NCI-H1105 (cell line): ENCODE results near the gene ZBTB21.
"Not testable (repeated sequence)": the region's sequence is repeated elsewhere in the genome, so short reads cannot be mapped to it uniquely, and the experiment has no call there.

Experiments used
- DNase-seq: peaks from one replicate; lab custom pipeline; 2025; lab: John Stamatoyannopoulos, UW

Gene ZBTB21

DNA sequence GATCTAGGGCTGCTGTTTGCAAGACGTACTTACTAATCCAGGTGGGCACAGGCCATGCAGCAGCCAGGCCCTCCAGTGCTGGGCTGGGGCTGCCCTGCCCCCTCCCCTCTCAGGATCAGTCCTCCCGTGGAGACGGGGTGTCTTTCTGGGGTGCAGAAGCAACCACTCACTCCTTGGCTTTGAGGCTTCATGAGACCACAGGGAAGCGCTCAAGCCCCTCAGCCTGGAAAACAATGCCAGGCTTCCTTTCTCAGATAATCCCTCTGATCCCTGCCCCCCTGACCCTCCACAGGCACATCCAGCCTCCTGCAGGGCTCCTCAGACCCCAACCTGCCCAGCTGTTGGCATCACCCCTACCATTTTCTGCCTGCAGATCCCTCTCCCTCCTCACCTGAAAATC lies 42.5 kb downstream of the ZBTB21 start:
- DNase-seq, result no peak

DNA sequence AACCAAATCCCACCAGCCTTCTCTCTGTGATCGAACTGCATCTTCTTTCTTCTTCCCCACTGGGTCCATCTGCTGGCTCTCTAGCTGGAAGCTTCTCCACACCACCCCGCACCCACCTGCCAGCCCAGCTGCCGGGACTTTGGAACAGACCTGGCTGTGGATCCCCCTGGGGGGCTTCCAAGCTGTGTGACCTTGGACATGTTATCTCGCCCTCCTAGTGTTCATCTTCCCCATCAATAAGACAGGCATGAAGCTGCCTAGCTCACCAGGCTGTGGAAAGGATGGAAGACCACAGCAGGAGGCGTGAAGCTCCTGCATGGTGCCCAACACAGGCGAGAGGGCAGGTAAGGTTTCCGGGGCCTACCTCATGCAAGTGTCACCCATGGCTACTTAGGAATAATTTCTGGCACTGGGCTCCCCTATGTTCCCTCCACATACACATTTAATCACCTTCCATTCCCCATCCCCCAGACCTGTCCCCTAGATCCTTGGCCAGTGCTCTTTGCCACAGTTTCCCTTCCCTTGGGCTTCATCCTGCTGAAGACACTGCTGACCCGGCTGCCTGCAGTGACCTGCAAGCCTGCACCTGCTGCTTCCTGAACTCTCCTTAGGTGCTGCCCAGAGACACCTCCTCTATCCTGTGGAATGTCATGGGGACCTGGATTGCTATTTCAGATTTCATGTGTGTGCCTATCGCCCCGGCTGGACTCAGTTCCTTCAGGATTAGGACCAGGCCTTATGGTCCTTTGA lies 43.1 kb downstream of the ZBTB21 start:
- DNase-seq, result no peak

DNA sequence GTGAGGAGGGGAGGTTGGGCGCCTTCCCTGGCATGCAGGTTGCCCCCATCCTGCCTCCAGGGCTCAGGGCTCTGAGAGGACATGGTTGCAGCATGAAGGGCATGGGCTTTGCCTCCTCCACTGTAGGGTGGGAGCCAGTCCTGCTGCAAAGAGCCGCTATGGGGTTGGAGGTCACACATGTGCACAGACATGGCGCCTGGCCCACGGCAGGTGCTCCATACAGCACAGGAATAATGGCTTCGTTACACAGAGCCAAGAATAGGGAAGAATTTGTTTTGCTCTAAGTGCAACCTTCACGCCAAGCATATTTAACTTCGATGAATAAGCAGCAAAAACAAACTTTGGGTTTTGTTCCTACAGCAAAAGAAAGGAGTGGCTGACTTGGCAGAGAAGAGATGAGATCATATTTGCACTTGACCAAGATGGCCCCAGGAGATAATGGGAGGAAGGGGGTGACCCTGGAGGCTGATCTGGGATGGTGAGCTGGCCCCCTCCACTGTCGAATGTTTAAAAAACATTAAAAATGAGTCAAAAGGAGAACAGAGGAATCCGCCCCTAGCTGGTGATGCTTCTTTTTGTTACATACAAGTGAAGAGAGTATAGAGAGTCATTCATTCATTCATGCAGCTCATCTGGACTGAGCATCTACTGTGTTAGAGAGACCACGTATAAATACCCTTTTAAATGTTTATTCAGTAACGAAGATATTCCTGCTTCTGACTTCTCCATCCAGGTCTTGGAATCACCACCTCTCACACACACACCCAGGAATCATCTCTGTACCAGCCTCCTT lies 43.9 kb downstream of the ZBTB21 start:
- no peak for DNase-seq

DNA sequence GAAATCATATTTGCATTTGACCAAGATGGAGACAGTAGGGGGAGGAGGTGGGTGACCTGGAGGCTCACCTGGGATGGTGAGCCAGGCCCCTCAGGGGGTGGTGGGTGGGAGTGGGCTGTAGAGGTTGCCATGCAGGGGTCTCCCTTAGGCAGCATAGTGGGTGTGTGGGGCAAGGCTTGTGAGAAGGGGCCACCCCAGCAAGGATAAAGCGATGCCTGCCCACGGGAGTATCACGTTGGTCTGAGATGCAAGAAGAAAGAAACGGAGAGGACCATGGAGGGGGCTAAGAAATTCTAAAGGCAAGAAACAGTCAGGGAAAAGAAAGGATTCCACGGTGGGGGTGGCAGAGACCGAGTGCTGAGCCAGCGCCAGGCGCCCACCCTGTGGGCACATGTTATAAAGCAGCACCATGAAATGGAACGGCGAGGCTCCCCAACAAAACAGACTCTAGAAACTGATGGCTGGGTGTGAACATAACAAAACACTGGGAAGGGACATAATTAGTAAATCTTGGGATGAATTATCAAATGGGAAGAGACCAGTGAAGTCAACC lies 44.6 kb downstream of the ZBTB21 start:
- DNase-seq, result no peak

DNA sequence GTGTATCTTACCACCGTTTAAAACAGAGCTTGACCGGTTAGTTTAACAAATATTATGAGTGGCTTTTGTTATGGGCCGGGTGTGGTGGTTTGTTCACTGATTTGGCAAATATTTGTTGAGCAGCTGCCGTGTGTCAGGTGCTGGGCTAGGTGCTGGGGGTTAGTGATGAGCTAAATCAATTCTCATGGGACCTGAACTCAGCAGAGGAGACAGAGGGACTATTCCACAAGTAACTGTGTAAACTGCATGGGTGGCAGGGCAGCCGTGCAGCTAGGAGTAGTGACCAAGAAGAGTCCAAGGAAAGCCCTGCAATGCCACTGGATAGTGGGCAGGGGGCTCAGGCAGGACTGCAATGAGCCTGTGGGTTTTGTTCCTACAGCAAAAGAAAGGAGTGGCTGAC lies 45.1 kb downstream of the ZBTB21 start:
- DNase-seq, result no peak

DNA sequence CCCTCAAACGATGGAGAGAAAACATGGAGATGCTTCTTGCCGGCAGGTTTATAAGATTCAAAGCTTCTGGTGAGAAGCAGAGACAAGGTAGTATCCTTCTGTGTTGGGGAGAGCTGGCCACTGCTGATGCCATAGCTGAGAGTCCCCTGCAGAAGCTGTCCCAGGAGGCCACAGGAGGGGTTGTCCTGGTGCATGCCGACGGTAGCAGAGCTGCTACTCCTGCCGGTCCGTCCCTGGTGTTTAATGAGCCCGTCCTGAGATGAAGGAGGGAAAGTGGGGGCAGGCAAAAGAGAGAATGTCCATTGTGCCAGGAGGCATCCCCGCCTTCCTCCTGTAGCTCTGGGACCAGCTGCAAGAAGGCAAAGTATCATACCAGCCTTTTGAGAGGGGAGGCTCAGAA lies 46.0 kb downstream of the ZBTB21 start:
- no peak for DNase-seq

DNA sequence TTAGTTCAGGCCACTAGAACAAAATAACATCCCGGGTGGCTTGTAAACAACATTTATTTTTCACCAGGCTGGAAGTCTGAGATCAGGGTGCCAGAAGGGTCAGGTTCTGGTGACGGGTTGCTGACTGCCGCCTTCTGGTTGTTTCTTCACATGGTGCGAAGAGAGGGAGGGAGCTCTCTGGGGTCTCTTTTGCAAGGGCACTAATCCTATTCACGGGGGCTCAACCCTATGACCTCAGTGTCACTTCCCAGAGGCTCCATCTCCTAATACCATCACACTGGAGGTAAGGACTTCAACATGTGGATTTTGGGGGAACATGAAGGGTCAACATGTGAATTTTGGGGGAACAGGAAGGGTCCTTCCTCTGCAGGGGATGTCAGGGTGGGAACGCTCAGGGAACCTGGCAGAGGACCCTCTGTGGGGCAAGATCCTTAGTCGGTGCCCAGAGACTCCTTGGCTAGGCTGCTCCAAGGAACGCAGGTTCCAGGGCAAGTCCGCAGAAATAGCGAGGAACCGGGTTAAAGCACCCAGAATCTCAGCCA lies 47.7 kb downstream of the ZBTB21 start:
- no peak for DNase-seq

DNA sequence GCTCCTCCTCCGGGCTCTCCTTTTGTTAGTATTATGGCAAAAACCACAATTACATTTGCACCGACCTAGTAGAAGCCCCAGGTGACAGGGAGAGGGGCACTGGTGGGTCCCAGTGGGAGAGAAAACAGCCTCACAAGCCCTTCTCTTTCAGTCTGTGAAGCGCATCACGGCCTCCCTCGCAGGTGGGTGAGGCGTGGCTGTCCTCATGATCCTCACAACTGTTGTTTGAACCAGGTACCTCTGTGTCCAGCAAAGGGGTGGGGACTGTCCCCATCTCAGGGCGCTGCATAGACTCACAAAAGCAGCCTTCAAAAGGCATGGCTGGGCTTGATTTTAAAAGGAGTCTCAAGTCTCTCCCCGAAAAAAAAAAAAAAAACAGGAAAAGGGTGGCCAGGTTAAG lies 48.4 kb downstream of the ZBTB21 start:
- no peak for DNase-seq

DNA sequence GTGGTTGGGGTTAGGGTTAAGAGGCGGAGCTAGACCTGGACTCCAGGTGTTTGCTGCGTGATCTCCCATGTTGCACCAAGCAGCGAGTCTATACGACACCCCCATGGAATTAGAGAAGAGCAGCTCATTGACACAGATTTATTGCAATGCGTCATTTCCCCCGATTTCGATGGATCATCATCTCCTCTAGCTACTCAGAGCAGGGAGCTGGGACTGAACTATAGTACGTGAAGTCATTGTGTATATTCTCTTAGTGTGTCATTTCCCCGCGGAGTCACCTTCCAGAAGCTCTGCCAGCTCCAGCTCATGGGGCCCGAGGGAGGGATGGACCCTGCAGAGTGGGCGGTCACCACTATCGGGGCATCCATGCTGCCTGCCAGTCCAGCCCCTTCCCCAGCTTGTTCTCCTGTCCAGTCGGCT lies 48.9 kb downstream of the ZBTB21 start:
- DNase-seq, result no peak

DNA sequence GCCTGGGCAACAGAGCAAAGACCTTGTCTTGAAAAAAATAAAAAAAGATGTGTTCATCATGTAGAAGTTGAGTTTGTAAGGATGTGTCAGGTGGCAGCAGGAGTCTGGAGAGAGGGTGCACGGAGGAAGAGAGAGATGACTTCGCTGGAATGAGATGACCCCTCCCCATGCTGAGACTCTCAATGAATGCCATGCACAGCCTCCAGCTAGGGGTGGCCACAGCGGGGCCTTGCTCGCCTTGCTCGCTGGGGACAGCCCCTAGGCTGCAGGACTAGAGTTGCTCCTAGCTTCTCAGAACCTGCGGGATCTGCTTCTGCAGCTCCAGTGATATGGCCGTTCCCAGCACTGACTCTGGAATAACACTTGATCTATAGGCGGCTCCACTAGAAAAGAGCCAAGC lies 49.8 kb downstream of the ZBTB21 start:
- no peak for DNase-seq

DNA sequence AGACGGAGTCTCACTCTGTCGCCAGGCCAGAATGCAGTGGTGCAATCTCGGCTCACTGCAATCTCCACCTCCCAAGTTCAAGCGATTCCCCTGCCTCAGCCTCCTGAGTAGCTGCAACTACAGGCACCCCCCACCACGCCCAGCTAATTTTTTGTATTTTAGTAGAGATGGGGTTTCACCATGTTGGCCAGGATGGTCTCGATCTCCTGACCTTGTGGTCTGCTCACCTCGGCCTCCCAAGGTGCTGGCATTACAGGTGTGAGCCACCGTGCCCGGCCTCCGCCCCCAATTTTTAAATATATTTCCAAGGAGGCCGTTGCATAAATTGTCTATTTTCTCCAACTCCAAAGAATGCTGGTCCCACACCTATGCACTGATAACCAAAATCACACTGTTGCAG lies 50.5 kb downstream of the ZBTB21 start:
- not testable (repeated sequence) for DNase-seq

DNA sequence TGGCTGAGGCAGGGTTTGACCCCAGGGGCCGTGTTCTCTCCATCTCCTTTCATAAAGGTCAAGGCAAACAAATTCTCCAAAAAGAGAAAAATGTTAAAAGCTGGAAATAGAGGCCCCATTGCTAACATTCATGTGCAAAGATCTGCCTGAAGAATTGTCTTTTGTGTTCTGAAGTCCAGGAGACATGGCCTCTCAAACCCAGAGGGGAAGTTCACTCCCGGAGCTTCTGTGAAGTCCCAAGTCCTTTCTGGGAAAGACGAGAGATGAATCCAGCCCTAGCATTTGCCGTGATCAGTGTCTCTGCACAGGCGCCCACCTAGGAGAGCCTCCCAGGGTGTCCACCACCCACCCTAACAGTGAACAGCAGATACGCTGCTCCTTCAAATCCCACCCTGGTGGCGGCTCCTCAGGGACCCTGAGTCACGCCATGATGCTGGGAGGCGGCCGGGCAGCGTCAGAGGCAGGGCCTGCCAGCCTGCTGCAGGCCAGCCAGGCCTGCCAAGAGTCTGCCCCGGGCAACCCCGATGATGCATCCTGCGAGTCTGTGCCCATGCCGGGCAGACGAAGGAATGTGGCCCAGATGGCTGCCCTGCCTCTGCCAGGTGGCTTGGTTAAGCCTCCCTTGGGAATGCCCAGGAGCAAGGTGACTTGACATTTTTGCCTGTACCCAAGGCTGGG lies 51.1 kb downstream of the ZBTB21 start:
- DNase-seq, result no peak

DNA sequence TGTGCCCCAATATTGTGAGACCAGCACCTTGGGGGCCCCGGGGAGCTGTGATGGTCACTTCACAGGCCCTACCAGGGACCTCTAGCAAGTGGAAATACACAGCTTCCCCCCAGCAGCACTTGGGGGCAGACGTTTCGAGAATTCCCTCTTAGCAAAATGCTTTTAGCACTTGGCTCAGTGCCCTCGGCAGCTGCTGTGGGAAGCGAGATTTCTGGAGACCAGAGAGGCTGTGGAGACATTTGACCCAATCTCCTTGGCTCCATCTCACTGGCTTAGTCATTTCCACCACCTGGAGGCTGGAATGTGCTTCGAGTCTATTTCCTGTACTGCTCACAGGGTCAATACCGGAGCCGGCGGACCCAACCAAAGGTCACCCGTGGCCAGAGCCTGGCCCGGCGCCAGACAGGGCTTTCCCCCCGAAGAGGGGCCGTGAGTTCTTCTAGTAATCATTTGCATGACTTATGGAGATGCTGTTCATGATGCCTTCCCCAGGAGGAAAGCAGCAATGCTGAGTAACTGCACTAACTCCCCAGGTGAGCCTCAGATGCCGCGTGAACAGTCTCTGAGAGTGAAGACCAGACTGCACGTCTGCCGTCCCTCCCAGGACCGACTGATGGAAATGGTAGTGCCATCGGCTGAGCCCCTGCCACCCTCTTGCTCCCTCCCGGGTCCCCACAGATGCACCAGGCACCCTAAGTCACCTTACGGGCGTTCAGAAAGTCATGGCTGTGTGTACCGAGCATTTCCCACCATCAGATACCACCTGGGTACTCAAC lies 52.0 kb downstream of the ZBTB21 start:
- peak; percentile 38 for DNase-seq

DNA sequence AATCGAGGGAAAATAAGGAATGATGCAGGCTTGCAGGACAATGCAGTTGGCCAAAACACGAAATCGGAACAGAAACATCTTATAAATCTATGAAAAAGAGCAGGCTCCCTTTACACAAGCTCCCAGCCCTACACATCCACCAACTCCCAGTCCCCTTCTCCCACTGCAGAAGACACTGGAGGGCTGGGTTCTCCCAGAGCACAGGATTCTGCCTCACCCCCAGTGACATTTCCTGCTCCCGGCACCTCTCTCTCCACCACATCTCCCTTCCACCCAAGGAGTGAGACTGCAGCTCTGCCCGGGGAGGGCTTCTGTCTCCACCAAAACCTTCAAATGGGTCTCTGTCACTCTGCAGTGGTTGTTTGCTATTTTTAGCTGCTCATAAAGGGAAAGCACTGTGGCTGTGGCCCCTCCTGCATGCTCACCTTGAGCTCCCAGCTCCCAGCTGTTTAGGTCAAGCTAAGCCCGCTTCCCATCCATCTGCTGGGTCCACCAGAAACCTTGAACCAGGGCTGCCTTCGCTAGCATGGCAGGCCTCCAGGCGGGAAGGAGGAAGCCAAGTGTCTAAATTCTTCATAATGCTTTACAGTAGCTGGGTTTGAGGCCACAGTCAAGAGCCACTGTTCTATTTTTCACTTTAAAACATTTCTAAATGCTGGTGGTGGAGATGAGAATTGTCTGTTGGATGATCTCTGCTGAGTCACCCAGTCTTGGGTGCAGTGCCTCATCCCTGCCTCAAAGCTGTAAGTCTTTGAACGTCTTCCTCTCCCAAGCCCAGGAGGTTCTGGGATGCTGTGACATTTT lies 53.0 kb downstream of the ZBTB21 start:
- no peak for DNase-seq

DNA sequence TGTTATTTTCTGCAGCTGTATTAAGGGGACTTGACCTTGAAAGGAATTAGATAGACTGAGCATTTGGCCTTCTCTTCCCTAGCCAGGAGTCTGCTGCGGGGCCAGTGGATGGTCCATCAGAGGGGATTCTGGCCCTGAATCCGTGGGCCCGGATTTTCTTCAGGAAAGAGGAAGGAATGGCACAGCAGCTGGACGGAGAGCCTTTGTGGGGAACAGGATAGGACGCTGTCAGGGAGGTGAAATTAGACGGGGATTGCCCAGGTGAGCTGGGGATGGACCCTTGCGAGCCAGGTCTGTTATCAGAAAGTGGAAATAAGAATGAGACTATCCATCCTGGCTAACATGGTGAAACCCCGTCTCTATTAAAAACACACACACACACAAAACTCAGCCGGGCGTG lies 54.6 kb downstream of the ZBTB21 start:
- no peak for DNase-seq

DNA sequence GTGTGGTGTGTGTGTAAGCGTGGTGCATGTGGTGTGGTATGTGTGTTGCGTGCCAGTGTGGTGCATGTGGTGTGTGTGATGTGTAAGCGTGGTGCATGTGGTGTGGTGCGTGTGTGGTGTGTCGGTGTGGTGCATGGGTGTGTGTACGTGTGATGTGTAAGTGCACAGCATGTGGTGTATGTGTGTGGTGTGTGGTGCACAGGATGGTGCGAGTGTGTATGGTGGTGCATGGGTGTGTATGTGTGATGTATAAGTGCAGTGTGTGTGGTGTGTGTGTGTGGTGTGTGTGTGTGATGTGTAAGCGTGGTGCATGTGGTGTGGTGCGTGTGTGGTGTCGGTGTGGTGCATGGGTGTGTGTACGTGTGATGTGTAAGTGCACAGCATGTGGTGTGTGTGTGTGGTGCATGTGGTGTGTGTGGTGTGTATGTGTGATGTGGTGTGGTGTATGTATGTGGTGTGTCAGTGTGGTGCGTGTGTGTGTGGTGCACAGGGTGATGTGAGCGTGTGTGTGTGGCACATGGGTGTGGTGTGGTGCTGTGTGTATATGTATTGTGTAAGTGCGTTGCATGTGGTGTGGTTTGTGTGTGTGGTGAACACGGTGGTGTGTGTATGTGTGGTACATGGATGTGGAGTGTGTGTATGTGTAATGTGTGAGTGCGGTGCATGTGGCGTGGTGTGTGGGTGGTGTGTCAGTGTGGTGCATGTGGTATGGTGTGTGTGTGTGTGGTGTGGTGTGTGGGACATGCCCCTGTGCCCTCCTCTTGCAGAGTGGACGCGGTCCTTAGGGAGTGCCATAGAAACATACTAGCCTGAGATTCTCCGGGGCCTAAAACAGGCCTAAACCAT lies 55.3 kb downstream of the ZBTB21 start:
- no peak for DNase-seq

DNA sequence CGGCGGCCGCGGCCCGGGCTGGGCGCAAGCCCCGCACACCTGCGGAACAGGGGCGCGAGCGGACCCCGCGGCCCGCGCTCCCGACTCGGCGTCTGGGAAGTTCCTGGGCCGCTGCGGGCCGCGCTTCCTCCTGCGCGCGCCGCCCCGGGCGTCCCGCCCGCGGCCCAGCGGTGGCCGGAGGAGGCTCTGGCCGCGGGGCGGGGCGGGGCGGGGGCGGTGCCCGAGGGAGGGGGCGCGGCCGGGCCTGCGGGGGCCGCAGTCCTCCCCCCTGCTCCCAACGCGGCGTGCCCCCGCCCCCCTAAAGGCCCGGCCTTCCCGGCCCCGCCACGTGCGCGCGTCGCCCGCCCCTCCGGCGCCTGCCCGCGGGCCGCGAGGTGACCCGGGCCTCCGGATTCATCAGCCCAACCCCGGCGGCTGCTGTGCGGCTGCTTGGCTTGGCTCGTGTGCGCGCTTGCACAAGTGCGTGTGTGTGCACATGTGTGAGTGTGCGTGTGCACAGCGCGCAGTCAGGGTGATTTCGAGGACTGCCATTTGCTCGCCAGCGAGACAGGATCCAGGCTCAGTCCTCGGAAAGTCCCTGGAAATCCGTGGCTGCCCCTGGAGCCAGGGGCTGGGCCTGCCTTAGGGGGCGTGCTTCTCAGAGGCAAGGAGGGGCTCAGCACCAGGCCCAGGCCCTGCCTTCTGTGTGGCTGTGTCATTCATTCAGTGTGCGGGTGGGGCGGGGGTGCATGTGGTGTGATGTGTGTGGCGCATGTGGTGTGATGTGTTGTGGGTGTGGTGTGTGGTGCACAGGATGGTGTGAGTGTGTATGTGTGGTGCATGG lies 56.1 kb downstream of the ZBTB21 start, which contains the start of gene C2CD2:
Gene C2CD2 (minus strand): TSS at position 188 of the 823 bp plus-strand sequence. CDS start 370 bp downstream, outside the sequence.
- no peak for DNase-seq

DNA sequence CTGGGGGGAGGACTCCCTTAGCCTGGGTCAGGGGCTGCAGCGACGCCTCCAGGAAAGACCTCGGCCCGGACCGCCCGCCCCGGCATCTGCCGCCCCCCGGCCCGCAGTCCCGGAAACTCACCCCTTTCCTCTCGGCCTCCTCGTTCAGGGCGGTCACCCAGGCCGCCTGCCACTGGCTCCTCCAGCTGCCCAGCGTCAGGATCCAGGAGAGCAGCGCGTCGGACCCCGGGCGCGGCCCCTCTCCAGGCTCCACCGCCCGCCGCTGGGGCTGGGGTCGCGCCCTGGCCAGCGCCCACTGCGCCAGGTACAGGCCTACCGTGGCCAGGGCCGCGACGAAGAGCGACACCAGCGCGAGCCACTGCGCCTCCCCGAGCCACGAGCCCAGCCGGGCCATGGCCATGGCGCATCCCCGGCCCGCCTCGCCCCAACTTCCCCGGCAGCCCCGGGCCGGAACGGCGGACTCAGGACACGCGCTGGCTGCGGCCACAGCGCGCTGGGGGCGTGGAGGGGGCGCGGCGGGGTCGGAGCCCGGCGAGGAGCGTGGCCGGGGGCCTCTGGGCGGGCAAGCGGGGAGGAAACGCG lies 56.8 kb downstream of the ZBTB21 start:
- no peak for DNase-seq
